Muscle of back (tissue), 11 donors: Measurements from ENCODE around the gene MXI1. TPM values are rescaled to one million over a fixed set of nuclear protein-coding genes. Genes with fewer than 3 reads are reported as not detected.
A peak's percentile ranks its signal among the peaks of the same experiment; 100 is the strongest.
"Not testable (repeated sequence)": the region's sequence is repeated elsewhere in the genome, so short reads cannot be mapped to it uniquely, and the experiment has no call there.

ENCODE experiments used
- DNase-seq, 3 donors: peaks; one replicate each; pipeline versions ENCODE4 v3.0.0 to v3.0.0-alpha.2; 2013
- polyA plus RNA-seq, 10 donors: library from polyadenylated mRNA; unstranded; fragments of 120-200 nt; gene quantifications; one replicate each; pipeline ENCODE4 v1.2.1, GENCODE V29; 2013; ENCODE audit not compliant: insufficient read length in 10 of 10

MXI1 gene
- polyA plus RNA-seq, 10 donors = 17.8 to 39.3 (median 23.6) TPM

- no peak for DNase-seq
Observed at GRCh38 chr10:110229155-110229554, 21.8 kb downstream of the MXI1 start.

- DNase-seq = no peak
Observed at GRCh38 chr10:110233846-110234245, 26.4 kb downstream of the MXI1 start.

DNA sequence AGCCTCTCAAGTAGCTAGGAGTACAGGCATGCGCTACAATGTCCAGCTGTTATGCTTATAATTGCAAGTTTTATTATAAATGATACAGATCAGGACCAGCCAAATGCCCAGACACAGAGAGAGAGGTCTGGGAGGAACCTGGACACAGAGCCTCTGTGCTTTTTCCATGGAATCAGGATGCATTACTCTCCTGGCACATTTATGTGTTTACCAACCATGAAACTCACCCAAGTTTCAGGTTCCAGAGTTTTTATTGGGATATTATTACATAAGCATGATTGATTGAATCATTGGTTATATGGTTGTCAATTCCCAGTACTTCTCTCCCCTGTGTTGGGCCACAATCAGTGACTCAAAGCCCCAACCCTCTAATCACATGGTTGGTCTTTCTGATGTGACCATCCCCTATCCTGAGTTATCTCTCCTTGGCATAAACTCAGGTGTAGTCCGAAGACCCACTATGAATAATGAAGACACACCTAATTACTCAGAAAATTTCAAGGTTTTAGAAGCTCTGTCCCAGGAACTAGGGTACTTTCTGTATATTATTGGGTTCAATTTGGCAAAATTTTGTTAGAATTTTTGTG, 30.6 kb downstream of the MXI1 start:
- no peak for DNase-seq

GRCh38 chr10:110239892-110240291, 32.5 kb downstream of the MXI1 start:
- no peak for DNase-seq

GRCh38 chr10:110241407-110241806, 34.0 kb downstream of the MXI1 start:
- DNase-seq = no peak

DNA sequence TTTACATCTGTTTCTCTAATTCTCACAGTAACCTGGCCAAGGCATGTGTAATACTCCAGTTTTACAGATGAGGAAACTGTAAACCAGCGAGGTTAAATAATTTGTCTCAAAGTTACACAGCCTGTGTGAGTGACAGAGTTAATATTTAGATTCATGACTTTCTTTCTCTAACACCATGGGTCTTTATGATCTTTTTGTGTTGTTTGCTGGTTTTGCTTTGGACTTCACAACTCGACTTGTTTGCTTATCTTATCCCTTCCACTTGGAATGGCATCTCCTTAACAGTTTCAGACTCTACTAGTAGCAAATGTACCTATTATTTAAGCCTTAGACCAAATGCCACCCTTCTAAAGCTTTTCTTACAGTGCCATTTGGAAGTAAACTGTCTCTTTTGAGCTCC, 34.4 kb downstream of the MXI1 start:
- DNase-seq = no peak

- no peak for DNase-seq
Observed at GRCh38 chr10:110242511-110242910, 35.1 kb downstream of the MXI1 start.

DNA sequence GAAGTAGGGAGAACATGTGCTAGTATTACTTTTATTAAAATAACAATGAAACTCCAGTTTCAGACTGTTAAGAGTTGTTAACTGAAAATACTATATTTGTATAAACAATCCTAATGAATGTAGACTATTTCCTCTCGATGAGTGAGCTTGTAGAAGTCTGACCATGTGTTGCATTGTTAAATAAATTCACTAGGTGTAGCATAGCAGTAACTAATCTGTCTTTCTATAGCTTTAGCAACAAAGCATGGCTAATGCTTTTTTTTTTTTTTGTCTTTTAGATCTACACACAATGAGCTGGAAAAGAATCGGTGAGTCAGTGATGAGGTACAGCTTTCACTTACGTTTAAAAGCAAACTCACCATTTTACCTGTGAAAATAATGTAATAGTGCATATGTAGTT, 37.1 kb downstream of the MXI1 start:
- no peak for DNase-seq

DNA sequence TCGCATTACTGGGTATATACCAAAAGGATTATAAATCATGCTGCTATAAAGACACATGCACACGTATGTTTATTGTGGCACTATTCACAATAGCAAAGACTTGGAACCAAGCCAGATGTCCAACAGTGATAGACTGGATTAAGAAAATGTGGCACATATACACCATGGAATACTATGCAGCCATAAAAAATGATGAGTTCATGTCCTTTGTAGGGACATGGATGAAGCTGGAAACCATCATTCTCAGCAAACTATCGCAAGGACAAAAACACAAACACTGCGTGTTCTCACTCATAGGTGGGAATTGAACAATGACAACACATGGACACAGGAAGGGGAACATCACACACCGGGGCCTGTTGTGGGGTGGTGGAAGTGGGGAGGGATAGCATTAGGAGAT, 40.4 kb downstream of the MXI1 start:
- not testable (repeated sequence) for DNase-seq

GRCh38 chr10:110249489-110249888, 42.1 kb downstream of the MXI1 start:
- not testable (repeated sequence) for DNase-seq

DNA sequence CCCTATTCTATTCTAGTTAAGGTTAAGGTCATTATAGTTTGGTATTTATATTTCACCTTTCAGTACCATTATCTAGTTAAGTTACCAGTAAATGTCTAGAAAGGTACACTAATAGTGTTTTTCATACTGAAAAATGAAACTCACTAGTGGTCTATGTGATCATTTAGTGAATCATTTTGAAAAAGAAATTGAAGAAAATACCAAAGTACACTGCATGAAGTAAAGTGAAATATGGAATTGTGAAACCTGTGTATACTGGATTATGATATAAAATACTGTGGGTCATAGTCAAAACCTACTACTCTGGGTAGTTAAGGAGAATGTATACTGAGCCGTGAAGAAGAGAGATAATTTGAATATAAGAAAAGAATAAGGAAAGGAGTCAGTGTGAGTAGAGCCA, 44.0 kb downstream of the MXI1 start:
- not testable (repeated sequence) for DNase-seq

DNA sequence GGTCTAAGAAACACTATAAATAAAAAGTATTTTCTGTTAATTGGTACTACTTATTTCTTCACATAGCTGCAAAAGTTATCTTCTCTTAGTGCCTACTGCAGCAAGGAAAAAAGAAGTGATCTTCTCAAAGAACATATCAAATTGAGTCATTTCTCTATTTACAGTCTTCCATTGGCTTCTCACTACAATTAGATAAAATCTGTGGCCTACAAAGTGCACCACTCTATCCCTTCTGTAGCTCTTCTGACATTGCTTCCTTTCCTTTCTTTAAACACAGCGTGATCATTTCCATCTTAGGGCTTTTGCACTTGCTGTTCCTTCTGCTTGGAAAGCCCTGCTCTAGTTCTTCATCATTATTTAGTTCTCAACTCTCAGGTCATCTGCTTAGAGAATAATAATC, 44.7 kb downstream of the MXI1 start:
- DNase-seq = no peak

GRCh38 chr10:110254467-110254866, 47.1 kb downstream of the MXI1 start:
- DNase-seq = no peak

- no peak for DNase-seq
Observed at GRCh38 chr10:110258542-110258941, 51.1 kb downstream of the MXI1 start.

- no peak for DNase-seq
Observed at GRCh38 chr10:110259317-110259716, 51.9 kb downstream of the MXI1 start.

GRCh38 chr10:110260746-110261477, 53.5 kb downstream of the MXI1 start:
- DNase-seq = no peak

DNA sequence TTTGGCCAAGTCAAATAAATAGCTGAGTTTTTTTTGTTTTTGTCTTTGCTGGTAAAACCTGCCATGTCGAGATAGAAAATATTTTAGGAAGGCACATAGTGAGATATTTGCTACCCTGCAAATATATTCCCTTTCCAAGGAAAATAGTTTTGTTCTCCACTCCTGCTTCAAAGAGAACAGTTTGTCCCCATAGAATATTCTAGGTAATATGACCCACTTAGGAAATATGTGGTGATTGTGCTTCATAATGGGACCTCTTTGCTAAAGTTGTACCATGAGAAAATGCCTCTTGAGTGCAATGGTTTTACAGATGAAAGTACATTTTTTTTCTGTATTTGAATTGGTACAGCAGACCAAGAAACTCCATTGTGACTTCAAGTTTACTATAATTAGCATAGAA, 55.8 kb downstream of the MXI1 start:
- DNase-seq = no peak

GRCh38 chr10:110265573-110266193, 58.3 kb downstream of the MXI1 start:
- DNase-seq = no peak

GRCh38 chr10:110267276-110267675, 59.9 kb downstream of the MXI1 start:
- no peak for DNase-seq

GRCh38 chr10:110268442-110268841, 61.0 kb downstream of the MXI1 start:
- no peak for DNase-seq

DNA sequence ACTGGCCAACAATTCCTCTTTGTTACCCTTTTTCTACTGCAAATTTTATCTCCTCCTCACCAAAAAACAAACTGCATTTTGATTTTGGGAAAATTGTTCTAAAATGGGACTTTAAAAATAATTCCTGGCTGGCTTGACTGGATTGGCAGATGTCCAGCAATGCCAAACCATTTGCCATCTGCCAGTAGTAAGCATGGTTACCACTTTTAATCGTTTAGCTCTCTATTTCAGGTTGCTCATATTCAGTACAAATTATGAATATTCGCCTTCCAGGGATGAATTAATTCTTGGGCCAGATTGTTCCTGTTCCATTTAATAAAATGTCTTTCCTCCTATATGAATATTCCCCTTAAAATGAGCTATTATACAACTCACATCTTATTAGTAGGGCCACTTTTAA, 61.6 kb downstream of the MXI1 start:
- no peak for DNase-seq

DNA sequence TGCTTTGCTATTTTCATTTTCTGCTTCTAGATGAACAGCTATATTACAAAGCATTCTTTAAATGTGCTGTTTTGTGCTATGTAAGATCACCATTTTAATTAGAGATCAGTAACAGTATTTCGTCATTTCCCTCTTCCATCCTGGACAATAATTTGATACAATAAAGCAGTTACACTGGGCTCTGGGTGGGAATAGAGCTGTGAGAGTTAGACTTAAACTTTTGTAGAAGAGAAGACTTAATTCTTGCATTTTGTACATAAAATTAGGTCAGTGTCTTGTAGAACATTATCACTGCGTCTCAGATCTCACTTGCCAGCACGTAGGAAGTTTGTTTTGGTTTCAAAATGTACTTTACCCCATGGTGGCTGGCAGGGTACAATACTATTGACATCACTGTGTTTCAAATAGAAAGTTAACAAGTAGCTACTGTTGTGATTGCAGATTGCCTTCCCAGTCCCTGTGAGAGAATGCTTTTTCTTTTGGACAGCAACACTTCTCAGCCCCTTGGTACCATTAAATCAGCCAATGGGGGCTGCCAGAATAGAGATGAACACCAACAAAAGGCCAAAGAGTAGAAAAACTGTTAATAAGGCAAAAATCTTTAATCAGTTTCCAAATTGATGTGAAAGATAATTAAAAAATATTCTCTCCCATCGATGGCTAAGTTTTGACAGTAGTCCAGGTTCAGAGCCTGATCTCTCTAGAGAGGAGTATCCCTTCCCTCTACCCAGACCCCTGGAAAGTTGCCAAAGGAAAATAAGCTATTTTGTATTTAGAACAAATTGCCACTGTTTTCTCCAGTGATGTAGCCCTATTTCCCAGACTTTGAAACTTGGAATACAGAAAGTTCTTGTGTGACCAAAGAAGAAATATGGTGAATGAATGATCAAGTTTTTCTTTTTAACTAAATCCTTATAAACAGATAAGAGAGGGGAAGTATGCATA, 62.2 kb downstream of the MXI1 start:
- DNase-seq = peak in 1 of 3 donors; percentile 36
